SK-N-SH (cell line): ENCODE data around the gene COLEC12. TPM values are rescaled to one million over a fixed set of nuclear protein-coding genes. Genes with fewer than 3 reads are reported as not detected.

Source experiments
- CTCF ChIA-PET: fragments of 300-600, 350-600 bp; formaldehyde crosslinking; extraction: SDS; loops from one replicate; lab custom pipeline; 2021; lab: Yijun Ruan, JAX
- POLR2A ChIA-PET: fragments of 350-600 bp; sonication (Branson Sonifier 250); formaldehyde crosslinking; extraction: SDS; loops from one replicate; lab custom pipeline; 2020; ENCODE audit warnings: antibody characterized with exemption, inconsistent platforms; lab: Yijun Ruan, JAX
- DNase-seq: peaks from one replicate; pipeline ENCODE4 v3.0.0; 2012
- H2AFZ ChIP-seq: fragments of 200-600 bp; sonication (generic); 2 replicates; pipeline ENCODE4 v1.8.1; 2016; ENCODE audit warnings: antibody characterized with exemption, mild to moderate bottlenecking, low read depth
- H3F3A ChIP-seq: fragments of 200-600 bp; sonication (generic); replicated peaks from 2 replicates; pipeline ENCODE3; 2016; ENCODE audit warnings: antibody characterized with exemption, mild to moderate bottlenecking; ENCODE audit not compliant: insufficient read depth
- H3K27ac ChIP-seq, 2 experiments: fragments of 200-500 bp in 1 of 2; fragments of 200-600 bp in 1 of 2; sonication (Bioruptor generic) in 1 of 2; sonication (generic), shearing (Covaris generic) in 1 of 2; 2 replicates each; pipeline versions ENCODE4 v1.5.1 to v1.6.1; 2014 to 2016; ENCODE audit warnings: low read depth in 2 of 2, inconsistent platforms in 1 of 2, low read length in 1 of 2, mild to moderate bottlenecking in 1 of 2, mixed read lengths in 1 of 2
- H3K27me3 ChIP-seq: fragments of 200-600 bp; sonication (generic), shearing (Covaris generic); 2 replicates; pipeline ENCODE4 v1.6.1; 2016; ENCODE audit warnings: mixed run types; ENCODE audit not compliant: insufficient read depth
- H3K36me3 ChIP-seq, 2 experiments: fragments of 200-500 bp in 1 of 2; fragments of 200-600 bp in 1 of 2; sonication (Bioruptor generic) in 1 of 2; sonication (generic) in 1 of 2; replicated peaks in 1 of 2; 2 replicates each; pipeline versions ENCODE3 to v1.5.1; 2014 to 2016; ENCODE audit warnings: low read length in 1 of 2, mild to moderate bottlenecking in 1 of 2; ENCODE audit not compliant: insufficient read depth in 2 of 2, control insufficient read depth in 1 of 2
- H3K4me1 ChIP-seq, 2 experiments: fragments of 200-500 bp in 1 of 2; fragments of 200-600 bp in 1 of 2; sonication (Bioruptor generic) in 1 of 2; sonication (generic), shearing (Covaris generic) in 1 of 2; 2 replicates each; pipeline versions ENCODE4 v1.5.1 to v1.6.1; 2014 to 2016; ENCODE audit warnings: low read depth in 1 of 2, low read length in 1 of 2, mixed run types in 1 of 2; ENCODE audit not compliant: insufficient read depth in 2 of 2, control insufficient read depth in 1 of 2
- H3K4me2 ChIP-seq: fragments of 200-600 bp; sonication (generic), shearing (Covaris generic); 2 replicates; pipeline ENCODE4 v1.6.1; 2017; ENCODE audit warnings: mixed run types
- H3K4me3 ChIP-seq, 2 experiments: fragments of 200-500 bp in 1 of 2; fragments of 200-600 bp in 1 of 2; sonication (Bioruptor generic) in 1 of 2; sonication (generic), shearing (Covaris generic) in 1 of 2; 2 replicates each; pipeline versions ENCODE4 v1.5.1 to v1.8.1; 2014 to 2016; ENCODE audit warnings: low read depth in 2 of 2, inconsistent platforms in 1 of 2, low read length in 1 of 2, mild to moderate bottlenecking in 1 of 2, mixed read lengths in 1 of 2, moderate library complexity in 1 of 2
- H3K79me2 ChIP-seq: fragments of 200-600 bp; sonication (generic); 2 replicates; pipeline ENCODE4 v1.8.1; 2017; ENCODE audit warnings: mild to moderate bottlenecking; ENCODE audit not compliant: insufficient read depth
- H3K9ac ChIP-seq: fragments of 200-600 bp; sonication (generic); 2 replicates; pipeline ENCODE4 v1.6.1; 2017; ENCODE audit warnings: mixed run types
- H3K9me2 ChIP-seq: fragments of 200-600 bp; sonication (generic); 2 replicates; pipeline ENCODE4 v1.6.1; 2017; ENCODE audit warnings: mixed run types
- H3K9me3 ChIP-seq: fragments of 200-600 bp; sonication (generic); 2 replicates; pipeline ENCODE4 v1.6.1; 2017; ENCODE audit warnings: mixed run types, mild to moderate bottlenecking, moderate library complexity
- H4K20me1 ChIP-seq: fragments of 200-600 bp; sonication (generic); 2 replicates; pipeline ENCODE4 v1.6.1; 2017; ENCODE audit warnings: mild to moderate bottlenecking, mixed run types; ENCODE audit not compliant: insufficient read depth
- CHD2 ChIP-seq: fragments of 150-350 bp; IDR thresholded peaks from 2 replicates; pipeline ENCODE4 v1.6.1; 2018; ENCODE audit warnings: low read length; ENCODE audit not compliant: partially characterized antibody
- EP300 ChIP-seq, 2 experiments: IDR thresholded peaks; 2 replicates each; pipeline versions ENCODE4 v1.4.0 to v1.6.1; 2012; ENCODE audit warnings: borderline replicate concordance in 1 of 2, low read depth in 1 of 2, low read length in 1 of 2
- EZH2phosphoT487 ChIP-seq: fragments of 200-600 bp; sonication (generic); IDR thresholded peaks from 2 replicates; pipeline ENCODE4 v1.6.1; 2017; ENCODE audit warnings: low read depth, mixed run types, mild to moderate bottlenecking, antibody characterized with exemption, moderate library complexity, borderline replicate concordance
- FOSL2 ChIP-seq: IDR thresholded peaks from 2 replicates; pipeline ENCODE4 v1.4.0; 2012; ENCODE audit warnings: low read depth, mild to moderate bottlenecking, moderate library complexity, borderline replicate concordance
- FOXM1 ChIP-seq: IDR thresholded peaks from 2 replicates; pipeline ENCODE4 v1.4.0; 2012; ENCODE audit warnings: low read depth, mild to moderate bottlenecking
- MXI1 ChIP-seq: IDR thresholded peaks from 2 replicates; pipeline ENCODE4 v1.6.1; 2012; ENCODE audit warnings: mild to moderate bottlenecking, low read depth, low read length, improper control_type of control experiment
- NFIC ChIP-seq: IDR thresholded peaks from 2 replicates; pipeline ENCODE4 v1.4.0; 2012; ENCODE audit warnings: borderline replicate concordance
- RAD21 ChIP-seq: IDR thresholded peaks from 2 replicates; pipeline ENCODE4 v1.6.1; 2012; ENCODE audit warnings: mild to moderate bottlenecking, low read length
- RFX5 ChIP-seq: IDR thresholded peaks from 2 replicates; pipeline ENCODE4 v1.6.1; 2012; ENCODE audit warnings: mild to moderate bottlenecking, improper control_type of control experiment, low read length
- TAF1 ChIP-seq: IDR thresholded peaks from 2 replicates; pipeline ENCODE4 v1.6.1; 2012; ENCODE audit warnings: low read depth, mild to moderate bottlenecking, low read length, moderate library complexity, borderline replicate concordance
- TCF12 ChIP-seq: IDR thresholded peaks from 2 replicates; pipeline ENCODE4 v1.4.0; 2012
- TEAD4 ChIP-seq: IDR thresholded peaks from 2 replicates; pipeline ENCODE4 v1.4.0; 2012; ENCODE audit warnings: mild to moderate bottlenecking, borderline replicate concordance; ENCODE audit not compliant: insufficient read depth
- YY1 ChIP-seq: IDR thresholded peaks from 2 replicates; pipeline ENCODE4 v1.4.0; 2012; ENCODE audit warnings: low read depth, mild to moderate bottlenecking
- WGBS: methylation state at CpG from one replicate; pipeline ENCODE4 v1.1.6; 2017; ENCODE audit warnings: low lambda C conversion rate; 5-methylcytosine and 5-hydroxymethylcytosine counted together
- polyA plus RNA-seq, 3 experiments: library from polyadenylated mRNA; depleted of rRNA; stranded (reverse); fragments of >200 nt; gene quantifications; 2 replicates each; pipeline ENCODE4 v1.2.3, GENCODE V29; 2012
- TF ChIP-seq, protein P1 (sequence below): fragments of 150-350 bp; IDR thresholded peaks from 2 replicates; pipeline ENCODE4 v1.6.1; 2017; ENCODE audit warnings: antibody characterized with exemption, low read length, low read depth, borderline replicate concordance
- TF ChIP-seq, protein P2 (sequence below): IDR thresholded peaks from 2 replicates; pipeline ENCODE4 v1.4.0; 2012; ENCODE audit warnings: low read depth, borderline replicate concordance

The COLEC12 gene
- polyA plus RNA-seq, 1 of the 3 experiments (the other 2 are of a cell fraction), result 41.2 TPM

DNA sequence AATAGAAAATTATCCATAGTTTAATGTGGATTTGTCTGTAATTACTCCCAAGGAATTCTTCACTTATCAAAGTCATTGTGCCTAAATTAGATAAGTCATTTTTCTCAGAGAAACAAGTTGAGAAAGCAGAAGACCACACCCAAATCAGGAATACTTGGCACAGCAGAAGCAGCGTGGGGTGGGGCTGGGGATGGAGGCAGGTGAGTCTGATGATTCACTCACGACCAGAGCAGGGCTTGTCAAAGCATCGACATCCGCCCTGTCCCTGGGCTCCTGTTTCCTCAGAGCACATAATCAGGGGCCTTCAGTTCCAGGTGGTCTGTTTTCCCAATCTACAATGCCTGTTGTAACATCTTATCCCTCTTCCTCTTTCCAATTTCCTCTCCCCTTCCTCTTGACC is 31.5 kb upstream of the COLEC12 start:
- DNase-seq, result no peak
- POLR2A ChIA-PET, result no interaction called here
- no peak overlapping the region for H3K4me3 ChIP-seq
- no peak overlapping the region for H2AFZ ChIP-seq
- no peak overlapping the region for H3K4me2 ChIP-seq
- H3K9ac ChIP-seq, result no peak overlapping the region
- no peak for TF ChIP-seq TCF12
- no peaks in the 10 kb centered on the region for H3K9me3 ChIP-seq
- WGBS, result 44% methylated on average over 4 of the region's 4 CpGs
- H3K27ac ChIP-seq, result no peak overlapping the region
- H3K4me1 ChIP-seq, result no peaks in the 10 kb centered on the region; a peak in 1 of 4 replicates
- H4K20me1 ChIP-seq, result no peaks in the 10 kb centered on the region
- CTCF ChIA-PET, result no interaction called here
- no peaks in the 10 kb centered on the region for H3K36me3 ChIP-seq
- no peaks in the 10 kb centered on the region for H3K27me3 ChIP-seq
- H3K79me2 ChIP-seq, result no peaks in the 10 kb centered on the region
- no peaks in the 10 kb centered on the region for H3F3A ChIP-seq
- H3K9me2 ChIP-seq, result no peaks in the 10 kb centered on the region

DNA sequence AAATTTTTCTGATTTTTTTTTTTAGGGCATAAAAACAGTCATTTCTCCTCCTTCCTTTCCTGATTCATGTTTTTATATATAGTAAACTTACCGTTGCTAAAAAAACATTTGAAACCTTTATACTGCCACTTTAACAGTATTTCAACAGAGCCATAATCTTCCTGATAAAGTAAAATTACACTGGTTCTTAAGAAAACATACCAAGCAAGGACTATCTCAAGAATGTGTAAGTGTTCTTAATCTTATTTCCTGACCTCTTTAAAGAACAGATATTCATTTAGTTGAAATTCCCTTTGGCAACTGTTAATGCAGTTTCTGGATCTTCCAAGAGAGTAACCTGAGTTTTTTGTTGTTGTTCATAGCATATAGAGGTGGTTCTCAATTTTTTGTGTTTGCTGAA is 26.6 kb upstream of the COLEC12 start:
- ChIA-PET CTCF (no interaction called here), POLR2A (no interaction called here)
- Histone ChIP-seq H2AFZ (no peak overlapping the region), H3K9ac (no peak overlapping the region), H3K27ac (no peak overlapping the region), H3K9me2 (no peaks in the 10 kb centered on the region), H3K4me2 (no peak overlapping the region), H3K4me1 (peaks cover 0 to 14% of the 10 kb centered on the region in 2 experiments; a peak in 2 of 4 replicates), H3K4me3 (no peak overlapping the region), H4K20me1 (no peaks in the 10 kb centered on the region), H3K79me2 (no peaks in the 10 kb centered on the region), H3F3A (no peaks in the 10 kb centered on the region), H3K27me3 (no peaks in the 10 kb centered on the region), H3K9me3 (no peaks in the 10 kb centered on the region), H3K36me3 (no peaks in the 10 kb centered on the region)
- TF ChIP-seq EZH2phosphoT487 (no peak), YY1 (no peak), RFX5 (no peak), CHD2 (no peak), MXI1 (no peak), FOSL2 (no peak), TEAD4 (no peak), EP300 (IDR thresholded peaks at IDR 0.05; ENCODE audit: borderline replicate concordance in 1 of 2, low read depth in 1 of 2, low read length in 1 of 2) (no peak), NFIC (no peak), TAF1 (no peak), RAD21 (no peak), FOXM1 (no peak)
- TF ChIP-seq, protein P1, sequence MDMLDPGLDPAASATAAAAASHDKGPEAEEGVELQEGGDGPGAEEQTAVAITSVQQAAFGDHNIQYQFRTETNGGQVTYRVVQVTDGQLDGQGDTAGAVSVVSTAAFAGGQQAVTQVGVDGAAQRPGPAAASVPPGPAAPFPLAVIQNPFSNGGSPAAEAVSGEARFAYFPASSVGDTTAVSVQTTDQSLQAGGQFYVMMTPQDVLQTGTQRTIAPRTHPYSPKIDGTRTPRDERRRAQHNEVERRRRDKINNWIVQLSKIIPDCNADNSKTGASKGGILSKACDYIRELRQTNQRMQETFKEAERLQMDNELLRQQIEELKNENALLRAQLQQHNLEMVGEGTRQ, result no peak
- TF ChIP-seq, protein P2, sequence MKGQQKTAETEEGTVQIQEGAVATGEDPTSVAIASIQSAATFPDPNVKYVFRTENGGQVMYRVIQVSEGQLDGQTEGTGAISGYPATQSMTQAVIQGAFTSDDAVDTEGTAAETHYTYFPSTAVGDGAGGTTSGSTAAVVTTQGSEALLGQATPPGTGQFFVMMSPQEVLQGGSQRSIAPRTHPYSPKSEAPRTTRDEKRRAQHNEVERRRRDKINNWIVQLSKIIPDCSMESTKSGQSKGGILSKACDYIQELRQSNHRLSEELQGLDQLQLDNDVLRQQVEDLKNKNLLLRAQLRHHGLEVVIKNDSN, result no peak
- no peak for DNase-seq
- WGBS, result 26% methylated on average over 1 of the region's 1 CpG
